Skin epidermis (tissue), 12 donors: Measurements from ENCODE around the gene PDLIM4.

Experiments used
- H3K27ac ChIP-seq, 21 experiments: fragments of 200-600 bp; sonication (generic) in 11 of 21; one replicate each; pipeline ENCODE4 v1.5.0; 2020; ENCODE audit warnings: mild to moderate bottlenecking in 3 of 21, inconsistent platforms in 2 of 21, moderate library complexity in 2 of 21
- H3K4me3 ChIP-seq, 7 experiments: fragments of 200-600 bp; sonication (generic) in 2 of 7; one replicate each; pipeline ENCODE4 v1.5.0; 2020; ENCODE audit warnings: inconsistent platforms in 2 of 7, mild to moderate bottlenecking in 2 of 7, moderate library complexity in 1 of 7

The PDLIM4 gene, protein sequence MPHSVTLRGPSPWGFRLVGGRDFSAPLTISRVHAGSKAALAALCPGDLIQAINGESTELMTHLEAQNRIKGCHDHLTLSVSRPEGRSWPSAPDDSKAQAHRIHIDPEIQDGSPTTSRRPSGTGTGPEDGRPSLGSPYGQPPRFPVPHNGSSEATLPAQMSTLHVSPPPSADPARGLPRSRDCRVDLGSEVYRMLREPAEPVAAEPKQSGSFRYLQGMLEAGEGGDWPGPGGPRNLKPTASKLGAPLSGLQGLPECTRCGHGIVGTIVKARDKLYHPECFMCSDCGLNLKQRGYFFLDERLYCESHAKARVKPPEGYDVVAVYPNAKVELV

DNA sequence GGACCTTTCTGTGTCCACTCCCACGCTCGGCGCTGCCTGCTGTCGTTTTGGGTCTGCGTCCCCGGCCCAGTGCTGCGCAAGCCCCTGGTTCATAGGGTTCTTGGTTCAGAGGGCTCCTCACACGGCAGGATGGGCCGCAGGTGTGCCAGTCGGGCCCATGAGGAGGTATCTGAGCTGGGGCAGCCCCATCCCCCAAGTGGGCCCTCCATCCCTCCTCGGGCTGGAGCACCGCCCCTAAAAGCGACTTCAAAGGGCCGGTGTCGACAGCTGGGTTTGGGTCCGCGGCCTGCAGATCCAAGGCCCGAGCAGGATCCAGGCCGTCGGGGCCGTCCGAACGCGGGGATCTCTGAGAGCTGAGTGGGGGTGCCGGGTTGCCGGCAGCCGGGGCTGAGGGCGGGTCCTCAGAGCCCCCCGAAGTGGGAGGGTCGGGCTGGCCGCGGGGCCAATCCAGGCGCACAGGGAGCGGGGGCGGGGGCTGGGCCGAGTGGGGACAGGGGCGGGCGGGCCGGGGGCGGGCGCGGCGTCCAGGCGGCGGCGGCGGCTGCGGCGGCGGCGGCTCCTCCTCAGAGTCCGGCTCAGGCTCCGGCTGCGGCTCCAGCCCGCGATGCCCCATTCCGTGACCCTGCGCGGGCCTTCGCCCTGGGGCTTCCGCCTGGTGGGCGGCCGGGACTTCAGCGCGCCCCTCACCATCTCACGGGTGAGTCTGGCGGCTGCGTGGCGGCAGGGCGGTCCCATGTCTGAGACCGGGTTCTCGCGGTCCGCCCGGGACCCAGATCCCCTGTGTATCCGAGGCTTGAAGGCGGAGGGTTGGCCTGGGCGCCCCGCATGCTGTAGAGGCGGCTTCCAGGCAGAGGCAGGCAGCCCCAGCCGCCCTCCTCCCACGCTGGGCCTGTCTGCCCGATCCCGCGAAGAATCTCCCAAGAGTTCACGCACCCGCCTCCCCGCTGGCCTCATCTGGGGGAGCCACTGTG, at the start of gene PDLIM4:
PDLIM4 (plus strand) TSS at position 566 of the 971 bp plus-strand sequence; CDS start at position 605, 39 bp downstream.
- Histone ChIP-seq H3K27ac (peak within 1 kb of the TSS; percentile 60 to 98 (median 90)), H3K4me3 (peak within 1 kb of the TSS; percentile 46 to 63 (median 53))

DNA sequence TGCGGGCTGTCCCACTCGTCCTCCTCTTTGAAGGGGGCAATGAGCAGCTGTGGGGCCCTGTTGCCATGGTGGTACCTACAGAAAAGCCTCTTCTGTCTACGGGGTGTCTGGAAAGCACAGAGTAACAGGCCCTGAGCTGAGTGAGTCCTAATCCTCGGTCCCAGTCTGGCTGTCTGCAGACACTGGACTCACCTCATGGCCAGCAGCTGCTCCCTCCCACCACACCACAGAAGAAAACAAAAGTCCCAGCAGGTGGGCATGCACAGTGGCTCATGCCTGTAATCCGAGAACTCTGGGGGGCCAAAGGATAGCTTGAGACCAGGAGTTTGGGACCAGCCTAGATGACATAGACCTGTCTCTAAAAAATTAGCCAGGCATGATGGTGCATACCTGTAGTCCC, 49.7 kb upstream of the PDLIM4 start:
- Histone ChIP-seq H3K4me3 (no peak overlapping the region), H3K27ac (no peak overlapping the region)

DNA sequence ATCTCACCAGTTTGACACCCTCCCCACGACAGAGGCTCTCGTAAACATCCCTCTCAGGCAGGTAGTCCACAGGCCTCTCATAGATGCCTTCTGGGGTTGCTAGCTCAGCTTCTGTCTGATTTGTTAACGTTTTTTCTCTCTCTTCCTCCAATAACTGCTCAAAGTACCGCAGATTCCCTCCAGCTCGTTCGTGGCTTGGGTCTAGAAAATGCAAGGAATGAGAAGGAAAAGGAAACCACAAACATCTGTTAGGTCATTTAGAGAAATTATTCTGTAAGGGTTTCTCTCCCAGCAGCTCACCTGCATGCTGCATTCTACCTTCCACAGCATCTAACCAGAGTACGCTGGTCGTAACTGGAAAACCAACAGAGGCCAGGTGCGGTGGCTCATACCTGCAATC, 48.4 kb upstream of the PDLIM4 start:
- Histone ChIP-seq H3K4me3 (no peak overlapping the region), H3K27ac (peak overlapping the region in 1 of 21 experiments; percentile 49)

DNA sequence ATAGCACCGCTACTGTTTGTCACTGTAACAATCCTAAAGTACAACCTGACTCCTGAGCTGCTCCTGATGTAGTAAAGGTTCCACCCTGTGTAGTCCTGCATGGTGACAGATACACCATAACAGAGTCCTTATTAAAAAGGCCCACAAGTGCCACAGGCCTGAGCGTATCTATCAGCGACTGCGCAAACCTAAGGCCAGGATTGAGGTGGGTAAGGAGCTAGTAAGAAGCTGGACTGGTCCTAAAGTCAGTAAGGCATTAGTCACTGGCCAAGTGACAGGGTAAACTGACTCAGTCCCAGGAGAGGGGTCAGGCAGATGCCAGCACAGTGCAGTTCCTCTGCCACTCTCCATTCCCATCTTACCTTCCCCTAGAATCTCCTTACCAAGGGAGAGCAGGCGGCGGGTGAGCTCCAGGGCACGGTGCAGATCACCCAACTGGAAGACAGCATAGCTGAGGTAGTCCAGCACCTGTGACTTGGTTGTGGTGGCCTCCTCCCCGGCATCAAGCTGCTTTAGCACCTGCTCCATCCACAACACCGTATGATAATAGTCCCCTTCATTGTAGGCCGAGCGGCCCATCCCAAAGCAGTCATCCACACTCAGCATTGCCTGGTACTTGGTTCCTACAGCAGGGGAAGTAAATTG, 47.5 kb upstream of the PDLIM4 start:
- no peak overlapping the region for H3K27ac ChIP-seq
- H3K4me3 ChIP-seq = no peak overlapping the region

DNA sequence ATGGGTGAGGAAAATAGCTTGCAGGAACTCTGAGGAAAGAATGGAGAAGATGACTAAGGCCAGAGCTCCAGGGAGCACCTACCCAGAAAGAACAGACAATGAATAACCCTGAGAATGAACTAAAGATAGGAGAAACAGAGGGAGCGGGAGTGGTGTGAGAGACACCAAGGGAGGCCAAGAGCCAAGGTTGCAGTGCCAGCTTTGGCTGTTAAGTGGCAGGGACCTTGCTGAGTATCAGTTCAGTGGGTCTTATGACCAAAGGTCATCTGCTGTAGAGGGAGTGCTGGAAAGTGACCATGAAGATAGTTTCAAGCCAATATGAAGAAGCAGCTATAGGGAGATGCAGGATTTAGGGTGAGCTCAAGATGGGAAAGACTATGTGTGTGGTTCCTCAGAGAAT, 46.6 kb upstream of the PDLIM4 start:
- Histone ChIP-seq H3K27ac (no peak overlapping the region), H3K4me3 (no peak overlapping the region)

DNA sequence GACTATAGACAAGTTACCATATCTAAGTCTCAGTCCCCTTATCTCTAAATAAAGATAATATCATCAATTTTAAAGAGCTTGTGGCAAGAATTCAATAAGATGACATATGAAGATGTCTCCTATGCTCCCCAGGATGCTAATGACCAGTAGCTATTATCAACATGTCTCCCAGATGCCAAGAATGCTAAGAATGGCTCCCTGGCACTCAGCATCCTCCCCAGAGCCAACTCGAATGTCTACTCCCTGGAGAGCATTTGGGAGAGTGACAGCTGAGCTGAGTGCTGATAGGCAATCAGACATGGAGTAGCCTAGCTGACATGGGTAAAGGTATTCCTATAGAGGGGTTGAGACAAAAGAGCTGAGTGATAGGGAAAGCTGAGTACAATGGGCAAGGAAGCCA, 45.7 kb upstream of the PDLIM4 start:
- Histone ChIP-seq H3K4me3 (no peak overlapping the region), H3K27ac (no peak overlapping the region)

DNA sequence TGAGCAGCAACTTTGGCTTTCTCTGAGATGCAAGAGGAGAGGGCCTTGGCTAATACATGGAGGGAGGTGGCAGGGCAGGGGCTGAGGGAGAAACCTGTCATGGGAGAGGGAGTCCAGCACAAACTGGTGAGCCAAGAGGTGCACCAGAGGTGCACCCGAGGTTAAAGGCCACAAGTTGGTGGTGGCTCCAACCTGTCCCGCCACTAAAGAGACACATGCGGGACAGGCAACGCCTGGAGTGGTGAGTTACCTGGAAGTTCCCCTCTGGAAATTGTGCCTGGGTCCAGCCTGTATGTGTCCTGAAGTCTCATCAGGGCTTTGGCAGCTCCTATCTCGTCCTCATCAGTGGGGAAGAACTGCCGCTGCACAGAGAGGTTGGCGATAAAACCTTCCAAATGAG, 43.8 kb upstream of the PDLIM4 start:
- Histone ChIP-seq H3K27ac (peak overlapping the region in 1 of 21 experiments; percentile 13), H3K4me3 (no peak overlapping the region)

DNA sequence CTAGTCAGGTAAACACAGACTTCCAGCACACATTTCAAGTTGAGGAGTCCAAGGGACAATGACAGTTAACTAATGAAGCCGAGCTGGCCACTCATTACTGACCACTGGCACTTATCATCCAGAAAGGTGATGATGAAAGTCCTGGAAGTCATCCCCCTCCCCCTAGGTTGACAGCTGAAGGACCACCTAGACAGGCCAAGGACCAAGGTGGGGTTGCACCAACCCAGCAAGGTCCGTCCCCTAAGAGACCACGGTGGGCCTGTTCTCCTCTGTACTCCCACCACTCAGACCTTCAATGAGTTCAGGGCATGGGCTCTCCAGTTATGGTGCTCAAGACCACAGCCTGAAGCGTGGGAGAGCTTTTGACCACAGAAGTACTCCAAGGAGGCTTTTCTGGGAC, 43.0 kb upstream of the PDLIM4 start:
- H3K4me3 ChIP-seq = no peak overlapping the region
- H3K27ac ChIP-seq = peak overlapping the region in 19 of 21 experiments; percentile 18 to 80 (median 64)

DNA sequence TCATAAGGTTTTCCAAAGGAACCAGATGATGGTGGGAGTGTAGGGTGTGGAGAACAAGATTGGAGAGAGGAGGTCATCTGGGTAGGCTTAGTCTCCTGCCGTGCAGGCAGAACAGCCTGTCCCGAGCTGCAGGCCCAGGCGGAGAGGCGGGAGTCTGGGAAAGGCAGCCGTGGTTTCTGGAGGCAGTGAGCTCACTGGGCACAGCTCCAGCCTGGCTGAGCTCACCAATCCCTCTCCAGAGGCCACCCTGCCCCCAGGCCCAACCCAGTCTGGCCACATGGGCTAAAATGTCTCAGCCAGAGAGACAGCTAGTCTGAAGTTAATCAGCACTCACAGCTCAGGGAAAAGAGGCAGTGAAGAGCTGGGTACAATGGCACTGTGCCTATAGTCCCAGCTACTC, 42.2 kb upstream of the PDLIM4 start:
- peak overlapping the region in 18 of 21 experiments; percentile 18 to 80 (median 65) for H3K27ac ChIP-seq

DNA sequence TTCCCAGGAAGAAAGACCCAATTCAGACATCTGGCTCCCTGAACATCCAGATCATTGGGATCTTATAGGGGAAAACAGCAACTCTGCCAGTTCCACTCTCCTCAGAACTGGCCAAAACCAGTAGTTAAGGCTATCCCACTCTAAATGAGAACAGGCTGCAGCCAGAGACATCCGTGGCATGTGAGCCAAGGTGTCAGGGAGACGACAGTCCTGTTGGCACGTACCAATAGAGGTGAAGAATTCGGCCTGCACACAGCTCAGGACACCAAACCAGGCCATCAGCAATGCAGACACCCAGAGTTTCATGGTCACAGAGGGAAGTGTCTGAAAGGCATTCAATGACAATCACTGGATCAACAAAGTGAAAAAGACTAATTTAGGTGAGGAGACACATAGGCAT, 39.2 kb upstream of the PDLIM4 start:
- H3K4me3 ChIP-seq = no peak overlapping the region
- no peak overlapping the region for H3K27ac ChIP-seq

More for the DNA sequence above, 42.2 kb upstream of the PDLIM4 start:
- H3K4me3 ChIP-seq = no peak overlapping the region

DNA sequence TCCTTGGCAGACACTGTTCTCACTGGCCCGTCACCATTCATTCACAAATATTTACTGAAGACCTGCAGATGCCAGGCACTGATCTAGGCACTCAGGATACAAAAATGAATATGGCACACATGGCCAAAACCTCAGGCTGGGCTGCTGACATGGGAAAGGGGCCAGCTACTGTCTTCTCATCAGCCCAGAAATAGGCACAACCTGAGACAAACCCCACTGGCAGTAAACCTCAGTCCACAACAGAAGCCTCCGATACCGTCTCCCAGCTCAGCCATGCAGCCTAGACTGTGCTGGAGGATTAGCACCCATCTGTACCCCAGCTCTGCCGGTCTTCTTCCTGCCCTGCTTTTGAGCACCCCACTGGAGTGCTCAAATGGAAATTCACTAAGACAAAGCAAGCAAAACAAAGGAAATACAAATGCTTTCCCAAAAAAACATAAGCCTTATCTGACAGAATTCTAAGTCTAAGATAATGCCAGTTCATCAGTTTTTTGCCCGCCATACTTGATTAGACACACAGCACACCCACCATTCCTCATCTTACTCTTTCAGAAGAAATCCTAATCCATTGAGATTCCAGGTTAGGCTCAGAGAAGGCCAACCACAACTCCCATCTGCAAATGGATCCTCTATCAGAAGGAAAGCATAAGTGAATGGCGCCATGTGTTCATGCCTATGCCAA, 38.1 kb upstream of the PDLIM4 start:
- no peak overlapping the region for H3K4me3 ChIP-seq
- H3K27ac ChIP-seq = peak overlapping the region in 3 of 21 experiments; percentile 21 to 46 (median 25)

DNA sequence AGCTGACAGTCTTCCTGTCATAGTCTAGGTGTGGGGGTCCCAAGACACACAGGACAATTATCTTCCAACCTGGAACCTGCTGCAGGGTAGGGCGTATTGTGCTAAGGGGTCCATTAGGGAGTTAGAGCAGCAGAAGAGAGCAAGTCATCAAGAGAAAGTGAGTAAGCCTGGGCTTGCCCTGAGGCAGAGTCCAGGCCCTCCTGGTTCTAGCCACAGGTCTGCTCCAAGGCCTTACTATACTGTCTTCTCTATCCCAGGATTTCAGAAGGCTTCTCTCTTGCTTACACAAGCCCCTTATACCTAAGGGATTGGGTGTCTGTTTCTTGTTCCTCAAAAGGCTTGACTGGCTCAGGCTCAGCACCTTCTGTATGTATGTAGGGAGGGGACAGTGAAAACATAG, 37.5 kb upstream of the PDLIM4 start:
- Histone ChIP-seq H3K27ac (peak overlapping the region in 6 of 21 experiments; percentile 10 to 46 (median 20)), H3K4me3 (no peak overlapping the region)

DNA sequence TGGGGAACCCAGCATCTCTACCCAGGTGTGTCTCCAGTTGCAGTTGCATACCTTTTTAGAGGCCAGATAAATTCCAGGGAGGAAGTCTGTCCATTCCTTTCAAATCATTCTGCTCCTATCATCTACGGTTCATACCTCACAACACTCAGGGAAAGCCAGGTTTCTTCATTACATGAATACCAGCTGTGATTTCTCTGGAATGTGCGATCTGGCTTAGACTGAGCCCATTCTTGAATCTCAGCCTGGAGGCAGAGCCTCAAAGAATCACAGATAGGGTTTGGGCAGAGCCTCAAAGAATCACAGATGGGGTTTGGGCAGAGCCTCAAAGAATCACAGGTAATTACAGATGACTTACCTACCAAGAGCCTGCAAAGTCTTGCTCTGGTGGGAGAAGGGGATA, 37.0 kb upstream of the PDLIM4 start:
- Histone ChIP-seq H3K4me3 (no peak overlapping the region), H3K27ac (peak overlapping the region in 7 of 21 experiments; percentile 10 to 58 (median 21))

DNA sequence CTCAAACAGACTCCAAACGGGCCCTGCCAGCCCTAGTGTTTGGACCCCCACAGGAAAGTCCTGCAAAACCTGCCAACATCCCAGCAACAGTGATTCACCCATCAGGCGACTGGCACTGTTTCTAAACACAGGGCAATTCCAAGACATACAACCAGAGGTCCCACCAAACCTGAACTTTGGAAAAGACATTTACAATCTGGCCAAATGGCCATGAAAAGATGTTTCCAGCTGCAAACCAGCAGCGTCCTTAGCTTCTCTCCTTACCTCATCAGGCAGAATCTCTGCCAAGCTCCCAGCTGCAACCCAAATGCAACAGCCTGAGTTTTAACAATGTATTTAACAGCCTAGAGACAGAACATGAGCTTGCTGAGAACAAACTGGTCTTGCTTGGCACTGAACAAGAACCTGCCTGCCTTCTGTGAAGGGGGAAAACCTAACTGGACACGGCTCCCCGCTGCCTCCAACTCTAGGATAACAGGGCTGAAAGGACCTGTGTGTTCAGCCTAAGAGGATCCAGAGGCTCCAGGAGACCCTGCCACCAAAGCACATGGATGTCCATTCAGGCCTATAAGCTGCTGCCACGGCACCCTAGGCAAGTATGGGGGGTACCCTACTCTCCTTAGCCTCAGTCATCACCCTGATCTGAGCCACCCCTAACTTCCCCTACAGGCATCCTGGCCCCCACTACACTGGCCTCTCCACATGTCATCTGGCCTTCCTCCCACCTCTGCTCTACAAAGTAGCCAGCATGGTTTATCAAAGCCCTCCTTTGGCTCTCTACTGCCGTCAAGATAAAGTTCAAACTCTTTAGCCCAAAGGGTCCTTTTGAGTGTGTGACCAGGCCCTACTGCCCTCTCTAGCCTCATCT, 35.5 kb upstream of the PDLIM4 start:
- no peak overlapping the region for H3K4me3 ChIP-seq

DNA sequence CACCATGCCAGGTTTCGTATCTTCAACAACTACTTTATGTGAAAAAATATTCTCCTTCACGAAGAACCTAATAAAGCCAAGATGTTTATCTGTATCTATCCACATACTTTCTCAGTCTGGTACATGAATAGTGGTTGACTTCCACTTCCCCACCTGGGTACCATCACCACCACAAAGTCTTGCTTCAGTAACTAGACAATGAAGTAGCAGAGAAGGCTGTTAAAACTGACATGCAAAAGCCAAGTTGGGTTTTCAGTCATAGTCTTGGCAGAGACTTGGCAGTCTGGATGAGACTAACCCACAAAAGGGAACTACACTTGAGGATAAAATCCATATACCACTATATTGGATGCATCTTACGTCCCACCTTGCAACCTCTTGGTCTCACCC, 34.9 kb upstream of the PDLIM4 start:
- Histone ChIP-seq H3K27ac (peak overlapping the region in 13 of 21 experiments; percentile 9 to 76 (median 45)), H3K4me3 (no peak overlapping the region)

More for the DNA sequence above, 35.5 kb upstream of the PDLIM4 start:
- H3K27ac ChIP-seq = peak overlapping the region in 16 of 21 experiments; percentile 9 to 76 (median 44)

DNA sequence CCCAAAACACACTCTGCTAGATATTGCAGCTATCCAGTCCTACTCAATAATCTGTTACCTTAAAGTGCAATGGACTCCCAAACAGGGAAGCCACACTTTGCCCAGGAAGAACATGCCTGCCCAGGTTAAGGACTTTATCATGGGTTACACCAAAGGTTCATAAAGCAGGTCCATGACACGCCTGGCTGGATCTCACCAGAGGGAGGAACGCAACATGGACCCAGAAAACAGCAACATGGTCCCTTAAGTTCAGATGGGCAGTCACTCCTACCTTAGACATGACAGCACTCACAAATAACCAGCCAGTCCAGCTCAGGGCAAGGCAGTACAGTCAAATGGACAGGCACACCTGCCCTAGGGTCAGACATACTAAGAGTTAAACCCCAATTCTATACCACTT, 33.6 kb upstream of the PDLIM4 start:
- Histone ChIP-seq H3K4me3 (no peak overlapping the region), H3K27ac (peak overlapping the region in 13 of 21 experiments; percentile 2 to 94 (median 64))

DNA sequence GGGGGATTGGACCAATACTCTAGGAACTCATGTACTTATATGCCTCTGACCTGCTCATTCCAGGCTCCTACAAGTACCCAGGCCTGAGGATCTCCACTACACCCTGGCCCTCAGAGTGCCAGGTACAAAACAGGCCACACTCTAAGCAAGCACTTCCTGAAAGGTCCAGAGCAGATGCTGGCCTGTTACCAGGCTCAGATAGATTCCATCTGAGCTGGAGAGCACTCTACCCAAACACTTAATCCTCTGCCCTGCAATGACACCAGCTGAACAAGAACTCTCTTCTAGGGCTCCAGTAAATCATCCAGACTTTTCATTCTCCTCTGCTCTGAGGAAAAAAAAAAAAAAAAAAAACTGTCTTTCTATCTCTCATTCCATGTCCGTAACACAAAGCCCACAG, 32.8 kb upstream of the PDLIM4 start:
- Histone ChIP-seq H3K4me3 (peak overlapping the region in 1 of 7 experiments; percentile 3), H3K27ac (peak overlapping the region in 19 of 21 experiments; percentile 18 to 94 (median 63))
